Inferior parietal cortex (tissue), 1 donor: ENCODE results near the gene SBF2.

ENCODE experiments used
- DNase-seq: peaks from one replicate; pipeline ENCODE4 v3.0.0-alpha.2; 2016; ENCODE audit errors: extremely low spot score

SBF2 gene

DNA sequence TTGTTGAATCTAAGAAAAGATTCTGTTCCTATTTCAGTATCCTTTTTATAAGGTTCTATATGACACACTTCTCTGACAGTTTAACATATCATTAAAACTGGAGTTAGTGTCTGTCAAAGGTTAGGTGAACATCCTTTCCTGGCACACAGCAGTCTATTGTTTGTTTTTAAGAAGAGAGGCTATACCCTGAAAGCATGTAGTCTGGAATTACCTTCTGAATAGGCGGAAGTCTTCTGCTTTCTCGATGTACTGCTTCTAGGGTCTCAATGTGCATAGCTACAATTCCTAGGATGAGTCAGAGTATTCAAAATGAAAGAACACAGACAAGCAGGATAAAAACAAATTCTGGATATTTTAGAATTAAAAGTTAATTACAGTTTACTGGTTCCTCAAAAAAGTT lies 441.6 kb downstream of the SBF2 start:
- no peak for DNase-seq

DNA sequence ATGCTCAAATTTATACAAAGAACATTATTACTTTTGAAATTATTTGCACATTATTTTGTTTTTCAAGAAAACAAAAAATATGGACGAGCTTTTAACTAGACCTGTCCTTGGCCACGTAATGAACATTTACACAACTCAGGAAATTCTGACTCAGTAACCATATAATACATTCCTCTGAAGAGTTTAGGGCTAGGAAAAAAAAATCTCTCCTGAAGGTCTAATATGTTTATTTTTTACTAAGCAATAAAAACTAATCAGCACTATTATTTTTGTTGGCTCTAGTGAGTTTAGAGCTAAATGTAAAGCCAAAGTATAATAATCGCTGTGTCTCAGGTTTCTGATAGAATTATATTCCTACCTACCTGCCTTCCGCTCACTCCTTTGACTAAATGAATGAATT lies 442.7 kb downstream of the SBF2 start:
- no peak for DNase-seq

- DNase-seq, result no peak
These were observed 443.7 kb downstream of the SBF2 start for GRCh38 chr11:9850224-9850895.

GRCh38 chr11:9849389-9849788 lies 444.6 kb downstream of the SBF2 start:
- DNase-seq, result no peak

- DNase-seq, result no peak
These were observed 446.4 kb downstream of the SBF2 start for GRCh38 chr11:9847636-9848035.

DNA sequence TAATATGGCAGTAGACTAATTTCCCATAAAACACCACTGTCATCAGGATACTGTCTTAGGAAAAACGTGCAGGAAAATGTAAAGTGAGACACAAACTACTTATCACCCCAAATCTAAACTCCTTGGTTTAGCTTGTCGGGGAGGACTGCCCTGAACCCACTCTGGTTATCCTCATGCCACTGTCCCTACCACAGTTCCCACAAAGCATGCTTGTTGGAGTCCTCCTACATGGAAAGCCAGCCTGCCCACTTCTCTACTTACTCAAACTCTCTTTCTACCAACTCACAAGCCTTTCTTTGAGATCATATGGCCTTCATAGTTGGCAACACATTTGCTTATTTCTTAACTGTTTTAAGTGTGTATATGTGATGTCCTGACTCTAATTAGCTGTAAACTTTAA lies 451.1 kb downstream of the SBF2 start:
- DNase-seq, result no peak

DNA sequence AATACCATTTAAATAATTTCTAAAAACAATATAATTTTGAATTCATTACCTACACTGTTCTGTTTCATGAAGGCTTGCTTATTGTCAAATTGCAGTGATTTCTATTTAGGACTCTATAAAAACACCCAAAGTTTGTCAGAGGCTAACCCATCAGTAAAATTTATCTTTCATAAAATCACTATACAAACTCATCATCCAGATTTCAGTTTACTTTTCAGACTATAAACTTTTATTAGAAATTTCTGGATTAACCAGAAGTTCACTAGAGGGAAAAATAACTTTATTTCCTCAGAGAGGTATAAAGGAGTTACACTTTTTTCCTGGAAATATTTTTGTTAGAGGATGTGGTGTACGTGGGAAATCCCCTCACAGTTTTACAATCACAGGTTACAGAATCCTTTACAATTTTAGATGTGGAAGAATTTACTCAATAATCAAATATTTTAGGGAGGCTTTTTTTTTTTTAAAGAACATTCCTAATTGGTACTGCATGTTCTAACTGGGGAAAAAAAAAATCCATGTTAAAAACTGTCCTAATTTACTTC lies 453.5 kb downstream of the SBF2 start:
- DNase-seq, result no peak

- no peak for DNase-seq
These were observed 454.5 kb downstream of the SBF2 start for GRCh38 chr11:9839550-9839949.

- no peak for DNase-seq
These were observed 455.1 kb downstream of the SBF2 start for GRCh38 chr11:9838961-9839360.

DNA sequence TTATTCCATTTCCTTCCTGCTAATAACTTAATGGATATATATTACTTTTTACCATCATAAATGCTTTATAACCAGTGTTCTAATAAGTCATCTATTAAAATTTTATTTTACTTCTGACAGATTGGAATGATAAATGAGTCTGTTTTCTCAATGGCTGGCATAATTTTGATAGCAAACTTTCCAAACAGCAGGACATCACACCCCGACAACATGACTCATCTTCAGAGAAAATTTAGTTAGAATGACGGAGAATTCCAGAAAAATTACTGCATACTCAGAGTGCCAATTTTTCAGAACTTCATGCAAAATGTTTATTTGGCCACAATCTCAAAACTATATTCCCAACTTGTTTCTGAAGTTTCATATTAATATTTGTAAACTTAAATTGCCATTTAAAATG lies 455.8 kb downstream of the SBF2 start:
- no peak for DNase-seq

DNA sequence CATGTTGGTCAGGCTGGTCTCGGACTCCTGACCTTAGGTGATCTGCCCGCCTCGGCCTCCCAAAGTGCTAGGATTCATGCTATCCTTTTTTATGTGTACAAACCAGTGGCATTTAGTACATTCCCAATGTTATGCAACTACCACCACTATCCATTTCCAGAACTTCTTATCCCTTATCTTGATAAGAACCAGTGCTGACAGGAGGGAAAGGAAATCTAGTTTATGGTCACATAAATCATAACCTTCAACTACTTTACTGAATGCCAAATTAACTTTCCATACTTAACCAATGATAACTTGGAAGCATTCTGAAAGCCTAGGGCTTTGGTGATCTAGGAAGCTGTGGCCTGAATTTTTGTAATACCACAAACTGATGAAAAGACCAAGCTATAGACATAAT lies 459.7 kb downstream of the SBF2 start:
- no peak for DNase-seq

DNA sequence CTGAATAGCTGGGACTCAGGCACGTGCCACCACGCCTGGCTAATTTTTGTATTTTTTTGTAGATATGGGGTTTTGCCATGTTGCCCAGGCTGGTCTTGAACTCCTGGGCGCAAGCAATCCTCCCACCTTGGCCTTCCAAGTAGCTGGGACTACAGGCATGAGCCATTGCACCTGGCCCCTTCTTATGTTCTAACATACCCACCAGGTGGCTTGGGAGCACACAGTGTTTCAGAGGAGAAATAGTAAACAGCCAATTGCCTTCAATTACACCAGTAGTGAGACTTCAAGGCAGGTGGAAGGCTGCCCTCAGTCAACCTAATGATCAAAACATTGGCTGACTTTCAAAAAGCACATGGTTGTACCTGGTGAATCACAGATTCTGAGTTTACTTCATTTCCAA lies 462.9 kb downstream of the SBF2 start:
- no peak for DNase-seq

GRCh38 chr11:9827708-9828107 lies 466.3 kb downstream of the SBF2 start:
- no peak for DNase-seq

GRCh38 chr11:9826390-9826789 lies 467.6 kb downstream of the SBF2 start:
- DNase-seq, result no peak

DNA sequence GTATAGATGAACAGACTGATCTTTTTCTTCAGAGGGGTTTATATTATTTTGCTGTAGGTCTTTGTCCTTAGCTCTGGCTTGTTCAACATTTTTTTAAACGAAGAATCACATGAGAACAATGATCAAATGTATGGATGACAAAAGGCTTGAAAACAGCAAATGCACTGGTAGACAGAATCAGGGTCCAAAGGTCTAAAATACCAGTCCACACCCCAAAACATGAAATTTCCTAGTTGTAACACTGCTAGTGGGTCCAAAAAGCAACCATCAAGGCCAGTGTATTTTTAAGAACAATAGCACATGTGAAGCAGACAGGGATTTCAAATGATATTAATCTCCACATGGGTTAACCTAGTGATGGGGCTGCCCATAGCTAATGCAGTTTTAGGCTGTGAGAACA lies 468.1 kb downstream of the SBF2 start:
- no peak for DNase-seq

GRCh38 chr11:9825315-9825714 lies 468.7 kb downstream of the SBF2 start:
- no peak for DNase-seq

GRCh38 chr11:9823887-9824385 lies 470.1 kb downstream of the SBF2 start:
- DNase-seq, result no peak

DNA sequence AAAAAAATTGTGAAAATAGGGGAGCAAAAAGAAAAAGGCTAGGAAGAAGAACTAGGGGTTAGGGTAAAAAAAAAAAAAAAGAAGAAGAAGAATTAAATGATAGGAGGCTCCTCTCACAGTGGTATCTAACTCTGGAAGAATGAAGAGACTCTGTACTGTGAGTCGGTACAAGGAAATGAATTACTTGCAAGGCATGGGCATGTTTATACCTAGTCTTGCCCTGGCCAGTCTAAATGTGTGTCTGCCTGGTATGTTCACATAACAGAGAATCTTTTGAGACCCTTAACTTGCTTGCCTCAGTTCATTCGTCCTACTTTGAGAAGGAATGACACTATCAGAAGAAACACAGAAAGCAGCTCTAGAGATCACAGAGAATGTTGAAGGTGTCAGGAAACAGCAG lies 470.6 kb downstream of the SBF2 start:
- DNase-seq, result no peak

- no peak for DNase-seq
These were observed 472.8 kb downstream of the SBF2 start for GRCh38 chr11:9821008-9821752.

- DNase-seq, result no peak
These were observed 473.8 kb downstream of the SBF2 start for GRCh38 chr11:9820260-9820659.

DNA sequence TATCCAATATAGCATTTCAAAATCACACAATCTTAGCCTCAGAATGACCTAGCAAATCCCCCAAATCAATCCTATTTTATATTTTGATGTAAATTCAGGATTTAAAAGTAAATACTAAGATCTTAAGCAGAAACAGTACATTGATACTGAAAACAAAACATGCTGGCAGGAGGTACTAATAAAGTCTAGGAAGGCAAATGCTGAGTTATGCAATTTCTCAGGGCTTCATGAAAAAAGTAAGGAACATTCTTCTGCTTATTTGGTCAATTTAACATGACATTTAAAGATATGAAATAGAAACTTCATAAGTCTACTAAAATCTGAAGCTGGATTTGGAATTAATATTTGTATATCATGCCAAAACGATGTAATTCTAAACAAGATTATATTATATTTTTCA lies 476.8 kb downstream of the SBF2 start:
- DNase-seq, result no peak

- no peak for DNase-seq
These were observed 478.4 kb downstream of the SBF2 start for GRCh38 chr11:9815486-9816136.

DNA sequence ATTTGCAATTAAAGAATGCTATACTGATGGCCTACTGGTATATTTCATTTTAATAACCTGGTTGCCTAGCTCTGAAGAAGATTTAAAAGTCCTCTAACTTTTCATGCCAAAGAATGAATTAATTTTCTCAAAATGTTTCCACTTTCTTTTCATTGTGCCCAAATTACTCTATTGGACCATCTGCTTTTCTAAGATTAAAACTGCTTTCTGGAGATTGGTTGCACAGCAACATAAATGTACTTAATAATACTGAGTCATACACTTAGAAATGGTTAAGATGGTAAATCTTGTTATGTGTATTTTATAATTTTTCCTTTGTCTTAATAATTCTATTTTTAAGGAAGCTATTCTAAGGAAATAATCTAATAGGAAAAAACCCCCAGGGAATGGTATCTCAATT lies 479.9 kb downstream of the SBF2 start:
- DNase-seq, result no peak
